NCI-H1092 treated with DMSO at 0.1 percent for 48 hours (cell line): ENCODE results near the gene MED1.
A peak's percentile ranks its signal among the peaks of the same experiment; 100 is the strongest.
"Not testable (repeated sequence)": the region's sequence is repeated elsewhere in the genome, so short reads cannot be mapped to it uniquely, and the experiment has no call there.

Source experiments
- DNase-seq: peaks from one replicate; lab custom pipeline; 2025; lab: John Stamatoyannopoulos, UW

MED1 gene

DNA sequence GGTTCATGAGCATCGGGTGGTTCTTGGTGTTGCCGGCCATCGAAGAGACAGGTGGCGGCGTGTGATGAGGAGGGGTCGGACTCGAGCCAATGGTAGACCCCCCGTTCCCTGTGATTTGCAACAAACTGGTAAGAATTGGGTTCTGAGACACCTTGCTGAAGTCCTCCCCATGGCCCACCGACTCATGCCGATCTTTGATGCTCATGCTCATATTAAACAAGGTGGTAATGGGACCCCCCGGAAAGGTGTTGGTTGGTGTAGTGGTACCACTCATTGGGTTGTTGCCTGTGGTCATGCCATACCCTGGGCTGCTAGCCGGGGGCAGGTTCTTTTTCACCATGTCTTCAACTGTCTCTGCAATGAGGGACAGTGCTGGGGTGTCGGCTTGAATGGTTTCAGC lies 40.8 kb downstream of the MED1 start:
- DNase-seq = no peak

DNA sequence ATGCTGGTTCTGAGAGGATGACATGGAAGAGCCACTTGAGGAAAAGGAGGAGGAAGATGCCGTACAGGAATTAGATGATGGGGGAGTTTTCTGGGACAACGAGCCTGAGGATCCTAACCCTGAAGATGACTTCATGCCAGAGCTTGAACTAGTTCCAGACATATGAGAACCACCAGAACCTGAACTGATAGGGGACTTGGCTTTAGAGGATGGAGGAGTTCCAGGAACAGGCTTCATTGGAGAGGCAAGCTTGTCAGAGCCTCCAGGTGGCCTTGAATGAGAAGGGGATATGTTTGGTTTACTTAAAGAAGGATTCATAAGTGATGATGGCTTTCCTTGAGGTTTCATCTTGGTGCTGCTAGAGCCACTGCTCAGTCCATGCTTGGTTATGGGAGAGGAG lies 42.7 kb downstream of the MED1 start:
- no peak for DNase-seq

DNA sequence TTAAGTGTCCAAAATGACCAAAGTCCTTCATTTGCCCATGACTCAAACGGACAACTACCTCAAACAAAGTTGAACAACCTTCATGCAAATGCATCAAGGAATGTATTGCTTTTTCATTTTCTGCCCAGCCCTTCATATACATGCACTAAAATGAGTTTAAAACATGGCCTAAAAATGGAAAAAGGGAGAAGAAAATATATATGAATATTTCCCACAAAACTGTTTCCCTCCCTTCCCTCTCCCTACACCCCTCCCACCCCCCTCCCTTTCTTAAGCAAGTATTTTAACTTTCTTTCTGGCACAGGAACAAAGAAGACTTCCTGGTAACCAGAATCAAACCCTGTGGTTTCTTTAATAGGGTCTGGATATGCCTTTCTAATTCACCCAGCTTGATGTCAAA lies 44.1 kb downstream of the MED1 start:
- DNase-seq = no peak

DNA sequence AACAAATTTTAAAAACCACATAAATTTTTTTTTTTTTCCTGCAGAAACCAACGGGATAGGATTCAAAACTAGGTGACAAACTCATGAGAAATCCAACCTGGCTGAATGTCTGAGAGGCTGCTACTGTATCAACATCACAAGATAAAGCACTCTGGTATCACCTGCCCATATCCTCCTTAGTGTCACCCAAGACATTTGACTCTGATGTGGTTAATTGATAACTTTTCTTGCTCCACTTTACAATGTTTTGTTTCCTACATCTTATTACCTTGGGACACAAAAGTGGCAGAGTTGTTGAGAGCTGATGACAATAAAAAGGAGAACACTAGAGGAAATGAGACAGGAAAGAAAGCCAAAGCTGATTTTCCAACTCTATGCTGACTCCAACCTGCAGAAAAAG lies 45.6 kb downstream of the MED1 start:
- DNase-seq = no peak

DNA sequence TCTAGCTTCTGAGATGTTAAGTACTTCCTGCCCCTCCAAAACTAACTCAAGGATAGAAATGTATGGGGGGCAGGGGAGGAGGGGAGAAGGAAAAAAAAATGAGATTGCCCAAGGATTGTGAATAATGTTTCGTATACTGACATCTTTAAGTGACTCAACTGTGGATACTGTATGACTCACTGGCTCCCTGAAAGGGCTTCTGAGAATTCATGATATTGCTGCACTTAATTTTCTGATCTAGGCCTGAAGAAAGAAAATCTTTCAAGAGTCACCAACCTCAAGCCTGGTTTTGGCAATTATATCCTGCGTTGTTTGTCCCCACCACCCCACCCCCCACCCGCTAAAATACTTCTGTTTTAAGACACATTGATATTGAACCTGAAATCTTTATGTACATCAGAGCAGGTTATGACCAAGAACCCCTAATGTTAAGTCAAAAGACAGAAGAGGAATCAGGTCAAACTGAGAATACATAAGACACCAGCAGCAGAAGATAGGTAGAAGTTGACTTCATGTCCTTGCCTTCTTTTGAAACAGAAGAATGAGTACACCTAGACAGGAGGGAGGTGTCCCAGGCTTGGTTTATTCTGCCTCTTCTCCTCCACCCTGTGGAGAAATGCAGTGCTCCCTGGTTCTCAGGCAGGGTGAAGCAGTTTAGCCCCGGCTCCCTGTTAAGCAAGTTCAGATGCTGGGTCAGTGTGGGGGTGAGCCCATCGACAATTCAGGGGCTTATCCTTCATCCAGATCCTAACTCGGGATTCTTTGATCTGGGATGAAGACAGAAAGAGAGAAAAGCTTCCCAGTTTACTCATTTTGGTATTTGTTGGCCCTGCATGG lies 46.3 kb downstream of the MED1 start:
- no peak for DNase-seq

DNA sequence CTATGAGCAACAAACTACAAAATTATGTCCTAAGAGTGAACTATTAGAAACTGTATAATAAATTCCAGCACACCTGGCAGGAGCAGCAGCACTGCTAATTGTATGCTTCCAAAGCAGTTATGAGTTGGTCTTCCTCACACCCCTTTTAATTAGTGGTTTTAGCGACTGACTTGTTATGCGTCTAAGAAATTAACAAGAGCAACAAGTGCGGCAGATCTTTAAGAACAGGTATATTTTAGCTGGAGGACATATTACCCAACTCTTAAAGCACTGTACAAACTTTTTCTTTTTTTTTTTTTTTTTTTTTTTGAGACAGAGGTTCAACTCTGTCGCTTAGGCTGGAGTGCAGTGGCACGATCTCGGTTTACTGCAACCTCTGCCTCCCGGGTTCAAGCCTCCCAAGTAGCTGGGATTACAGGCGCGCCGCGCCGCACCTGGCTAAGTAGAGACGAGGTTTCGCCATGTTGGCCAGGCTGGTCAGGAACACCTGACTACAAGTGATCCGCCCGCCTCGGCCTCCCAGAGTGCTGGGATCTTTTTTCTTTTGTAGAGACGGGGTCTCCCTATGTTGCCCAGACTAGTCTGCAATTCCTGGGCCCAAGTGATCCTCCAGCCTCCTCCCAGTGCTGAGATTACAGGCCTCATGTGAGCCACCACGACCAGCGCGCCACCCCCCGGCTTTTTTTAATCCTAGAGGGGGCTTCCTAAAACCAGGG lies 48.0 kb downstream of the MED1 start:
- no peak for DNase-seq

DNA sequence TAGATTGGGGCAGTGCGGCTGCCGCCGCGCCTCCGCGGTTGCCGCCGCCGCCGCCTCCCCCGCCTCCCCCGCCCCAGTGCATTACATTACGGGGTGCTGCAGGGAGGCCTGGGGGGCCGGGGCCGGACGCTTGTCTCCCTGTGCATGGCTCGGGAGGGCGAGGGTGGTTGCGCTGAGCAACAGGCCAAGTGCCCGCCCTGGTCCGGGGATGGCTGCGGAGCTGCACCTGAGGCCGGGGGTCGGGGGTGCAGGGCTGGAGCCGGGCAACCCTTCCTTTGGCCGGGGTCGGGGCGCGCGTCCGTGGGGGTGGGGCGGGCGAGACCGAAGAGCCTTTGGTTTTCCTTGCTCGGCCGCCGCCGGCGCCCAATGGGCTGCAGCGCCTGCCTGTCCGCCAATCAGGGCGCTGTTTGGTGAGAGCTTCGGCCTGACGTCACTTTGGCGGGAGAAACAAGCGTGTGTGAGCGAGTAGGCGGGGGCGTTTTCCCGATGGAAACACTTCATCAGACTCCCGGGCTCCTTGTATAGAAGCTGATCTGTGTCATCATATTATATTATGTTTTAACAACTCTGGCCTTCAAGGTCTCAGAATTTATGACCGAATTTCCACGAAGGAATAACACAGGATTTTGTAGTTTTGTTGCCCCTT lies 48.7 kb downstream of the MED1 start:
- DNase-seq = peak; percentile 91

DNA sequence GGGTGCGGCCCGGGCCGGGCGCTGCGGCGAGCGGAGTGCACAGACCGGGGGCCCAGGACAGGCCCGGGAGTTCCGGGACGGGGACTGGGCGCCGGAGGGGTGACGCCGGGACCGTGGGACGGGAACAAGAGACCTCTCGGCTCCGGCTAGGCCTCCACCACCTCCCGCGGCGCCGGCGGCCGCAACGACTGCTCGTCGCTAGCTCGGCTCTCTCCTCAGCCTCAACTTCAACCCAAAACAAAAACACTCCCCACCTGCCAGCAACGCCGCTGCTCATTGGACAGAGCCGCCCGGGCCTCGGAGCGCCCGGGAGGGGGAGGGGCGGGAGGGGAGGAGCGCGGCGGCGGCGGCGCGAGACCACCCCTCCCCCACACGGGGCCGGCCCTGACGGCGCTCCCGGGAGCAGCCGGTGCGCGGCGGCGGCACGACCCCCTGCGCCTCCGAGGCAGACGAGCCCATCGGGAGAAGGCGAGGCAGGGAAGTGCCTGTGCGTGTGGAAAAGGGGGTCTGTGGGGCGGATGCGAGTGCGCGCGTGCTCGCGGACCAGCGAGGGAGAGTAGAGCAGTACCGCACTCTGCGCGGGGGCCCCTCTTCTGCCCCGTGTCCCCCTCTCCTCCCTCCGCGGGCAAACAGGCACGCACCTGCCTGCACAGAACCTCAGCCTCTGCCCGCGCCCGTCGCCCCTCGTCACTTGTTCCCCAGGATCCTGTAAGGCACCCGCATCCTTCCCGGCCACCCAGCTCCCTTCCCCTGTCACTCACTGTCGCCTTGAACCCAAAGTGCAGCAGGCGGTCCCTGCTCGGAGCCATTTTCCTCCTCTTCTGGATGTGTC lies 49.4 kb downstream of the MED1 start, which contains the start of gene FBXL20:
Gene FBXL20, minus strand, starts transcription at position 215 of the 832 bp plus-strand sequence. CDS start 224 bp downstream, outside the sequence.
- peak; percentile 81 for DNase-seq

DNA sequence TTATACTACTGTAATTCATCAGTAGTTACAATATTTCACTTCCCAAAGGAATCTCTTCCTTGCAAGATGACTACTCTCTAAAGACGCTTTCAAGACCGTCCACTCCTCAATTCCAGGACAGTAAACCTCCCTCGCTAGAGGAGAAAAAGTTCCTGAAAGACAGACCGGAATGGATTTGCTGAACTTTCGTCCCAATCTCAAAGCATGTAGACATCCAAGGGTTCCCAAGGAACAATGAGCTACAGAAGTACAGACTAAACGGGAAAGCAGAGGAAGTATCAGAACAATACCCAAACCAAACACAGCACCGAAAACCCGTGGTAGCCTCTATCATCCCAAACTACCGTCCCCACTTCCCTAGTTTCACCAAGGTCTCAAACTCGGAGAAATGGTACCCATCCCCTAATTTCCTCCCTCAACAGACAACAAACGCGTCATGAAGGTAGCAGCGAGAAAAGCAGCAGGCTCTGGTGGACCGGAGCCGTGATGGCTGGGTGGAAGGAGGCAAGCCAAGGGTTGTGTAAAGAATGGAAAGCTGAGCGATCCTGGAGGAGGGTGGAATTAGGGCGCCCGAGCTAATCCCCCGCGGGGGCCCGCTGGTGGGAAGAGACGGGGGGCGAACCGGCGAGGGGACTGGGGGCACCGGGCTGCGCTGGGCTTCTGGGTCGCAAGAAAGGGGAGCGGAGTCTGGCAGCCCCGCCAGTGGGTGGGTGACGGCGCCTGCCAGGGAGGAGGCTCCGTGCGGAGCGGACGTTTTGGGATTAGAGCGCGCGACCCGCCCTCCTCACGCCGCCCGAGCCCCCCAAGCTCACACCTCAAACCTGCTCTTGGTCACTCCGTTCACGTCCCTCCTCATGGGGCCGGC lies 50.3 kb downstream of the MED1 start:
- no peak for DNase-seq

DNA sequence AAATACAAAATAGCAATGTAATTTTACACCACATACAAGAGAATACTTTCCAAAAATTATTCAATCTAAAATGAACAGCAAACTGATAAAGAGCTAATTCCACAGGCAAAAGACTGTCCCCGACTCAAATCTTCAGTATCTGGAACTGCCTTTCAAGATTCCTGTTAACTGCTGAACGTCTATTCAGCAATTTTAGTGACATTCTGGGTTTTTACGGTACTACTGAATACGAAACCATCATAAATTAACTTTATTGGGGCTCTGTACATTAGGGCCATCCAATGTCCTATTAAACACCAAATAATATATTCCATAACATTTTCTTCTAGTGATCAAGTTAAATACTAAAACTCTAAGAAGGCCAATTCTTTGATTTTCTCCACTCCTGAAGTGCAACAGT lies 51.3 kb downstream of the MED1 start:
- no peak for DNase-seq

DNA sequence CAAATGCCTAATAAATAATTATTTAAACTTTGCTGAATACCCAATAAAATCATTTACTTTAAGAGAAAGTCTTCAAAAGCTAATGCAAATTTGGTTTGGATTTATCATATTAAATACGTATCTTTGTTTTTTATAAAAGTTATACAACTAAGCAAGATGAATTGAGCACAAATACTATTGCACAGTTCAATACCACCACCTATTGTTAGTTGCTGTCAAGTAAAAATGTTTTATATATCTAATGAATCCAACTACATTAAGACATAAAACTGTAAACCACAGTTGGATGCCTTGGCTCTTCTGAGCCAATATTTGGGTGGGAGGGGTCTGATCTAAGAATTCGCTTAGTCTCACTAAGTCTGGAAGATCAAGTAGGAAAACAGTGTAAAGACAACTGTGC lies 57.3 kb downstream of the MED1 start:
- no peak for DNase-seq

DNA sequence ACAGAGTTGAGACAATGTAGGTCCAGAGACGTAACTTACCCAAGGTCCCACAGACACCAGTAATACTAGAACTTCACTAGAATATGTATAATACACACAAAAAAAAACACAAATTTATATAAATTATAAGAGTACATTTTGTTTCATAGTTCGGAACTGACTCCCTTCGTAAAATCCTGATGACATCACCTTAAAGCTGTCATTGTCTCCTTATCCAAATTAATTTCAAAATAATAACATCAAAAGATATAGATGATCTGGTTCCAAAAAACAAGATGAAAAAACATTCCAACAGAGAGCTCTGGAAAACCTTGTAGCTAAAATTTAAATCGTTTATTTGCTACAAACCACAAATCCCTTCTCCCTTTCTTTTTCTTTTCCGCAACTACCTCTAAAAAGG lies 59.6 kb downstream of the MED1 start:
- no peak for DNase-seq

DNA sequence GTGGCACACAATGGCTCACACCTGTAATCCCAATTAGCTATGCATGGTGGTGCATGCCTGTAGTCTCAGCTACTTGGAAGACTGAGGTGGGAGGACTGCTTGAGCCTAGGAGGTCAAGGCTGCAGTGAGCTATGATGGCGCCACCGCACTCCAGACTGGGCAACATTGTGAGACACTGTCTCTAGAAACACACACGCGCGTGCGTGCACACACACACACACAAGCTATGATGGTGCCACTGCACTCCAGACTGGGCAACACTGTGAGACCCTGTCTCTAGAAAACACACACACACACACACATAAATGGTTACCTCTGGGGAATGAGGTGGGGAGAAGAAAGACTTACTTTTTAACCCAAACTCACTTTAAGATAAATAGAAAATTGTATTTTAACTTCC lies 66.0 kb downstream of the MED1 start:
- DNase-seq = no peak

DNA sequence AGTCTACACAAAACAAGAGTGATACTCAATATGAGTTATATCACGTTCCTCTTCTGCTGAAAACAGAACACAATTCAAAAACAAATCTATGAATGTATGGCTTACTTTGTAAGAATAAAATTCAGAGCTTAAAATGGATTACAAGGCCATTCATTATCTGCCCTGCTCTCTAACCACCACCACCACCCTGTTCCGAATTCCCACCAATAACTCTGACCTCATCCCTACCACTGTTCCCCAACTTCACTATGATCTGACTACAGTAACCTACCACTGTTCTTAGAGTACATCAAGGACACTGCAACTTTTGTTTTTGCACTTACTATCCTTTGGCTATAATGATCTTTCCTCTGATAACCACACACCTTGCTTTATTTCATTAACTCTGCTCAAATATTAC lies 70.9 kb downstream of the MED1 start:
- no peak for DNase-seq

DNA sequence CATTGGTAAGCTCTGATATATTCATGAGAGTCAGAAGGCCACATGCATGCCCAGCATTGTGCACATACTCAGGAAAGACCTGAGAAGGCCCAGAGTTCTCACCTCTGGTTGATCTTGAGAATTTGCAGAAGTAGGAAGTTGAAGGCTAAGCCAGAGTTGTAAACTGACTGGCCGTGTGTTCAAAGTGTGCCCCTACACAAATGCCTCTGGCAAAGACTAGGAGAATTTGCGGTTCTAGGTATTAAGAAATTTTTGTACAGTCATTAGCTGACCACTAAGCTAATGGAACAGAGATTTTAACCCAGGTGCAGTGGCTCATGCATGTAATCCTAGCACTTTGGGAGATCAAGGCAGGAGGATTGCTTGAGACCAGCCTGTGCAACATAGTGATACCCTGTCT lies 74.6 kb downstream of the MED1 start:
- DNase-seq = no peak

DNA sequence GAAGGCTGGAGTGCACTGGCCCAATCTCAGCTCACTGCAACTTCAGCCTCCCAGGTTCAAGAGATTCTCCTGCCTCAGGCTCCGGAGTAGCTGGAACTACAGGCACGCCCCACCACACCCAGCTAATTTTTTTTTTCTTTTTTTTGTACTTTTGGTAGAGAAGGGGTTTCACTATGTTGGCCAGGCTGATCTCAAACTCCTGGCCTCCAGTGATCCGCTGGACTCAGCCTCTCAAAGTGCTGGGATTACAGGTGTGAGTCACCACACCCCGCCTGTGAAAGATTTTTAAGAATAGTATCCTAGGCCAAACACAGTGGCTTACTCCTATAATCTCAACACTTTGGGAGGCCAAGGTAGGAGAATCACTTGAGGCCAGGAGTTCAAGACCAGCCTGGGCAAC lies 83.3 kb downstream of the MED1 start:
- DNase-seq = not testable (repeated sequence)

DNA sequence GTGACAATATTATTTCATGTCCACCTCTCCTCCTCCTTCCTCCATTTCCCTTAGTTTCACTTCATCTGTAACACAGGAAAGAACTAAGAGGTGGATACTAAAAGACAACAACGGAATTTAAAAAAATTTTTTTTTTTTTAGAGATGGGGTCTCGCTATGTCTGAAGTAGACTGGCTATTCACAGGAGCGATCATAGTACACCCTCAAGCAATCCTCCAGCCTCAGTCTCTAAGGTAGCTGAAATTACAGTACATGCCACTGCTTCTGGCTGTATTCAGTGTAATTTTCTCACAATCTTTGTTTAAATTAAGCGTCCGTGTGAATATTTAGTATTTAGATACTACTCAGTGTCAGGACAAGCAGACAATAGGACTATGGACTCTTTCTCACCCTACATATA lies 85.2 kb downstream of the MED1 start:
- DNase-seq = no peak

DNA sequence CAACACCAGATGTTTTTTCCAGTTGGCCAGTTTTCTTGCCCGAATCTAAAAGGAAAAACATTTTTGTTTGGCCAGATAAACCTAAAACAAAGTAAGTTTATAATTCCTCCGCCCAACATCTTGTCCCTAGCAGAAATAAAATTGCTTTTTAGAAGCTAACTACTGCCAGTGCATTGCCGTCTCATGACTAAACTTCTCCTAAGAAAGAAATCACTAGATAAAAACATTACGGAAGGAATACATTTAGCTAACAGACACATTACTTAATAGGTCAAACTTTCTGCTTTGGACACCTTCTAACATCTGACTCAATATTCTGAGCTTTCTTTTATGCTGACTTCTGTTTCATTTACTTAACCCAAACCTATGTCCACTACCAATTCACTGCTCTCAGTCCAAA lies 85.8 kb downstream of the MED1 start:
- no peak for DNase-seq

DNA sequence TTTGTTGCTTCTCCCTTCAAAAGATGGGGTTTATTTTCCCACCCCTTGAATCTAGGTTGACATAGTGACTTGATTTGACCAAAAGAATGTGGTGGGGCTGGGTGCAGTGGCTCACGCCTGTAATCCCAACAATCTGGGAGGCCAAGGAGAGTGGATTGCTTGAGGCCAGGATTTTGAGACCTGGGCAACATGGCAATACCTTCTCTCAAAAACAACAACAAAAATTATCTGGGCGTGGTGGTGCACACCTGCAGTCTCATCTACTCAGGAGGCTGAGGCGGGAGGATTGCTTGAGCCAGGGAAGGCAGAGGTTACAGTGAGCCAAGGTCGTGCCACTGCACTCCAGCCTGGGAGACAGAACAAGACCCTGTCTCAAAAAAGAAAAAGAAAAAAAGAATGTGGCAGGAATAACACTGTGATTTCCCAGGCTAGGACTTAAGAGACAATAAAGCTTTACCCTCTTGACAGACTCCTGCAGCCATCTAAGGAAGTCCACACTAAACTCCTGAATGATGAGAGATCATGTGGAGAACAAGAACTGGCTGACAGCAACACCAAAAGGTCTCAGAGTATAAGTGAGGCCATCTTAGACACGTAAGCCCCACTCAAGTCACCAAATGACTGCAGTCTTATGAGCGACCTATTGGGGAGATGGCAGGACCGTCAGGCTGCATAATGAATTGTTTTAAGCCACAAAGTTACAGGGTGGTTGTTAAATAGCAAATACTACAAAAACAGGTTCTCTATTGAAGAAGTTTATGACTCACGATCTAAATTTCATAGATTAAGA lies 86.6 kb downstream of the MED1 start:
- no peak for DNase-seq

DNA sequence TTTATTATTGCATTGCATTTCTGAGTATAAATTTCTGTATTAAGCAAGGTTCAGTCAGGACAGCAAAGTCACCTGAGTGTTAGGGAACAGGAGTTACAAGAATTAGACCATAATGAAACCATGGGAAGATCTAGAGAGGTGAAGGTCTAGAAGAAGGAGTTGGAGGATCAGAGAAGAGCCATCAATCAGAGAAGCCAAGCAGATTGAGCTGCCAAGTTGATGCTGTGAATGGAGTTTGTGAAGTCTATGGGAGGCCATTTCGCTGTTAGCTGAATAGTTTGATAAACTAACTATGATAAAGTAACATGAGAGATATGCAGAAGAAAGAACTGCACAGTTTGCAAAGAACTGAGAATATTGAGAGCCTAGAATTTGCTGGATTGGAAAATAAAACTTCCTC lies 90.0 kb downstream of the MED1 start:
- no peak for DNase-seq
